A172 (cell line): Measurements from ENCODE around the gene DNAJC11. TPM values are rescaled to one million over a fixed set of nuclear protein-coding genes. Genes with fewer than 3 reads are reported as not detected.
A peak's percentile ranks its signal among the peaks of the same experiment; 100 is the strongest.
"Not testable (repeated sequence)": the region's sequence is repeated elsewhere in the genome, so short reads cannot be mapped to it uniquely, and the experiment has no call there.

Experiments
- DNase-seq: peaks from one replicate; pipeline ENCODE4 v3.0.0-alpha.2; 2015; ENCODE audit warnings: low spot score
- total RNA-seq: library from RNA; depleted of rRNA; stranded (reverse); fragments of >200 nt; shearing (Covaris generic); gene quantifications from 2 replicates; pipeline ENCODE4 v1.2.3, GENCODE V29; 2014; rRNA removed

DNAJC11 gene
- 29.8 and 44.0 TPM in 2 replicates for total RNA-seq

DNA sequence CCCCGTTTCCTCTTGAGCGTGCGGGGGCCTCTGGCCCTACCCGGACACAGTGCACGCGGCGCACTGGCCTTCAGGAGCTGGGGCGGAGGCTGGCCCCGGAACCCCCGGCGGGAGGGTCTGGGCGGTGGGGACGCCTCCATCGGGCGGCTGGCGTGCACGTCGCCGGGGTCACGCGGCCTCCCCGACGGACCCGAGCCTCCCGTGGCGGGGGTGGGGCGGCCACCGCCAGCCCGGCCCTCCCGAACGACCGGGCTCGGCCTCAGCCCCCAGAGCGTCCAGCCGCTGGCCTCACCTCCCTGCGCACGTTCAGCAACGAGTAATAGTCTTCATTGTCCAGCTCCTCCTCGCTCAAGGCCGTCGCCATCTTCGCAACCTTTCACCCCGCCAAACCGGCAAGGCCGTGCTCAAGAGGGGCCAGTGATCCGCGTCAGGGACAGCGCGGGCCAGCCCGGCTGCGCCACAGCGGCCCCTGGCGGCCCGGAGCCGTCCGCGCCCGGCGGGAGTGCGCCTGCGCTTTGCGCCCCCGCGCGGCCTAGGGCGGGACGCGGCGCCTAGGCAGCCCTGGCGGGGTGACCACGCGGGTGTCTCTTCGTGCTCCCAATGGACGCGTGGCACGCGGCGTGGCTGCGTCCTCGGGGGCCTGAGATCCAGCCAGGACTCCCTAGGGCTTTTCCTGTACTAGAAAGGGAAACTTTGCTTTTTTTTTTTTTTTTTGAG lies at the start of gene DNAJC11:
DNAJC11 (minus strand) TSS at position 380 of the 717 bp plus-strand sequence; CDS start at position 364, 16 bp downstream.
- peak; percentile 49 for DNase-seq

- DNase-seq: no peak
Measured at GRCh38 chr1:6750490-6750889, 48.9 kb upstream of the DNAJC11 start.

DNA sequence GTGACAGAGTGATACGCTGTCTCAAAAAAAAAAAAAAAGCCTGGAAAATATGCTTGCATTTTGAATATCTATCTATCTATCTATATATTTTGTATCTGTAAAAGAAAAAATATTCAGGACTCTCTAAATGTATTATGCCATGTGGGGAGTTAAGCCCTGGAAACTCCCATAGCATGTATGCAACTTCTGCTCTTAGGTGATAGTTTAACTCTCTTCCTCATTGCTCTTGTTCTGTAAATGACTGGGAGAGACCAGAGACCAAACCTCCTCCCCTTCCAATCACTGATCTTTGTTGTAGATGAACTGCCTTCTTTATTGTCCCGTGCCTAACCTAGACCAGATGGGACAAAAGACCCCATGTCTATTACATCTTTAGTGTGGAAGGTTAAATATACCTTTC lies 46.1 kb upstream of the DNAJC11 start:
- DNase-seq: no peak

GRCh38 chr1:6745073-6745472 lies 43.5 kb upstream of the DNAJC11 start:
- DNase-seq: no peak

GRCh38 chr1:6743189-6744101 lies 41.8 kb upstream of the DNAJC11 start:
- peak; percentile 70 for DNase-seq

GRCh38 chr1:6742676-6743188 lies 41.1 kb upstream of the DNAJC11 start:
- DNase-seq: not testable (repeated sequence)

DNA sequence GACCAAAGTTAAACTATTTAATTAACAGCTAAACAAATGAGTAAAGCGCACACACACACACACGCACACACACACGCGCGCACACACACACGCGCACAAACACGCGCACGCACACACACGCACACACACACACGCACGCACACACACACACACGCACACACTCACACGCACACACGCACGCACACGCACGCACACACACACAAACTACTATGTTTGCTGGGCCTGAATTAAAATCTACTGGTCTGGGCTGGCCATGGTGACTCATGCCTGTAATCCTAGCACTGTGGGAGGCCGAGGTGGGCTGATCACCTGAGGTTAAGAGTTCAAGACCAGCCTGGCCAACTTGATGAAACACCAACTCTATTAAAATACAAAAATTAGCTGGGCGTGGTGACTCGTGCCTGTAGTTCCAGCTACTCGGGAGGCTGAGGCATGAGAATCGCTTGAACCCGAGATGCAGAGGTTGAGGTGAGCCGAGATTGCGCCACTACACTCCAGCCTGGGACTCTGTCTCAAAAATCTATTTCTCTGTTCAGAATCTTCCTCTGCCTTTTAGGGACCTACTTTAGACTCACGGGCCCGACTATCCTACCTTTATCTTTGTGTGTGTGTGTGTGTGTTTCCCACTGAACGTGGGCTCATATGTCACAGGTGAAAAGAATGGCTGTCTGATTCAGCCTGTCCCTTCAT lies 37.5 kb upstream of the DNAJC11 start:
- no peak for DNase-seq

GRCh38 chr1:6732942-6733341 lies 31.3 kb upstream of the DNAJC11 start:
- DNase-seq: no peak

- no peak for DNase-seq
Measured at GRCh38 chr1:6731905-6732304, 30.3 kb upstream of the DNAJC11 start.

- DNase-seq: no peak
Measured at GRCh38 chr1:6730880-6731279, 29.3 kb upstream of the DNAJC11 start.

GRCh38 chr1:6730473-6730872 lies 28.9 kb upstream of the DNAJC11 start:
- no peak for DNase-seq

GRCh38 chr1:6727535-6727934 lies 25.9 kb upstream of the DNAJC11 start:
- peak; percentile 9 for DNase-seq

DNA sequence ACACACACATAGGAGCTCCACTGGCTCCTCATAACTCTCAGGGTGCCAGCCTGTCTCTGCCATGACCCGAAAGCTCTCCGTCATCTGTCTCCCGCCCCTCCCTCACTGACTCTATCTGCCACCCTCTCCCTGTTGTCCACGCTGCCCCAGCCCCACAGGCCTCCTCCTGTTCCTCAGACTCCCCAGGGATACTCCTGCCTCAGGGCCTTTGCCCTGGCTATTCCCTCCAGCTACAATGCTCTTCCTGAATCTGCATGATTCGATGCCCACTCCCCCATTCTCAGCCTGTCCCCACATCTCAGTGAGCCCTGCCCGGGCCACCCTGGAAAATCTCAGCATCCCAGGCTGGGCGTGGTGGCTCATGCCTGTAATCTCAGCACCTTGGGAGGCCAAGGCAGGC lies 24.6 kb upstream of the DNAJC11 start:
- no peak for DNase-seq

DNA sequence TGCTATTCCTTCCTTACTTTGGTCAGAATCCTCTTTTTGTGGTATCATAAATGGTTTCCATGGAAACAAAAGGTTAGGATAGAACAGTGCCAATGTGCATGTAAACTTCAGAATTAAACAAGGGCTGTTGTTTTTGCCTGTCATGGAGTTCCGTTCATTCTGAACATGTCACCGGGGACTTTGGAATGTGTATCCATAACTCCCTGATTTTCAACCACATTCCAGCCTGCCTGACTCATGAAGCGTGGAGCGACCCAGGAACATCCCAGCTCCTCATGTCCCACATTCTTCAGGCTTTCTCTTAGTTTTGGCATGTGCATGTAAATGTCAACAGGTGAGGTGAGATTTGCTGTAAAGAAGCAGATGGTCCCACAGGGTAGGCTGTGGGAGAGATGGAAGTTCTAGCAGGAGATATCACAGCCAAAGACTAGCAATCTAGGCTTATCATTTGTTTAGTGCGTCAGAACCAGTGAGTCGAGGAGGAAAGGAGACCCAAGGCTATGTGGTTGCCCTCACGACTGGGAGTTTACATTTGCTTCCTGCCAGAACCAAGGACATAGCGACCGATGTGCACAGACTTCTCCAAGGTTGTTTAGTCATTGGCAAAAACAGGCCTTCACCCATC lies 23.0 kb upstream of the DNAJC11 start:
- DNase-seq: peak; percentile 66

DNA sequence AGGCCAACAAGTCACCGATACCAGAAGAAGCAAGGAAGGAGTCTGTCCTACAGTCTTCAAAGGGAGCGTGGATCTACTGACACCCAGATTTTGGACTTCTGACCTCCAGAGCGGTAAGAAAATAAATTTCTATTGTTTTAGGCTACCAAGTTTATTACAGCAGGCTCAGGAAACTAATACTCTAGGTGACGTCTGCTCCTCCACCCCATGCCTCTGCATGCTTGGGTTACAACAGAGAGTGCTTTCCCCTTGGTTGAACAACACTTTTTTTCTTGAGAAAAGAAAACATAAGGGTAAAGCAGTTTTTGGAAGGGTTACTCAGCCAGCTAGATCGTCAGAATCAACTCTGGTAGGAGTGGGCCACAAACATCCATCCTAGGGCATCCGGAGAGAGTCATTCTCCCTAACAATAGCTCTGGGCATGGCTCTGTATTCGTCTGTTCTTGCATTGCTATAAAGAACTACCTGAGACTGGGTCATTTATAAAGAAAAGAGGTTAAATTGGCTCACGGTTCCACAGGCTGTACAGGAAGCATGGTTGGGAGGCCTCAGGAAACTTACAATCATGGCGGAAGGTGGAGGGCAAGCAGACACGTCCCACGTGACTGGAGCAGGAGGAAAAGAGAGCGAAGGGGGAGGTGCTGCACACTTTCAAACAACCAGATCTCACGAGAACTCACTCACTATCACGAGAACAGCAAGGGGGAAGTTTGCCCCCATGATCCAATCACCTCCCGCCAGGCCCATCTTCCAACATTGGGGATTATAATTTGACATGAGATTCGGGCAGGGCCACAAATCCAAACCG lies 22.2 kb upstream of the DNAJC11 start:
- DNase-seq: no peak

DNA sequence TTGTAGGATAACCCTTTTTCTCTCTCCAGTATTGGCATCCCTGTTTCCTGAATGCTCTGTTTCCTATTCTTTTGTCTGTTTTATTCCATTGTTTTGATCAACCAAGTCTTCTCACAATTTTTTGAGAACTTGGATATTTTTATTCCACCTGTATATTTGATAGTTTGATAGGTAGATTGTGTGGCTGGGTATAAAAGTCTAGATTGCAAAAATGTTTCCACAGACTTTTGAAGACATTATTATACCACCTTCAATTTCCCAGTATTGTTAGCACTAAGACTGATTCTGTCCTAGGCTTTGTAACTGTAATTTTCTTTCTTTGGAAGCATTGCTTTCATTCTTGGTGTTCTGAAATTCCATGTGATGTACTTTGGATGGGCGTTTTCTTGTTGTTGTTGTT lies 9.6 kb upstream of the DNAJC11 start:
- no peak for DNase-seq

GRCh38 chr1:6704746-6705145 lies 3.1 kb upstream of the DNAJC11 start:
- DNase-seq: no peak

DNA sequence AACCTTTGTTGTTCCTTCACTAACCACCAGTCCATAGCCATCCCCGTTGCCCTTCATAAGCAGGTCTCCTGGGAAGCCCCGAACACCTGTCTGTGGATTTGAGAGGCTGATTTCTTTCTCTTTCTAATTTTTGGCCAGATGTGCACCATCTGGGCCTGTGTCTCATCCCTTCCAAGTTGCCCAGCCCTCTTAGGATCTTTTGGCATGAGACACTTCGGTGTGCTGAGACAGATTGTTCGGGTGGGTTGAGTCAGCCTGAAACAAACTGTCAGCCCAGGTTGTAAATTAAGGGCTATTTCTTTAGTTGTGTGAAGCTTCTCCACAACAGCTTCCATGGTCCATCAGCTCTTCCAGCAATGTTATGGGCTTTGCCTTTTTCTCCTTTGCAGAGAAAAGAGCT lies 1.4 kb upstream of the DNAJC11 start:
- DNase-seq: no peak

DNA sequence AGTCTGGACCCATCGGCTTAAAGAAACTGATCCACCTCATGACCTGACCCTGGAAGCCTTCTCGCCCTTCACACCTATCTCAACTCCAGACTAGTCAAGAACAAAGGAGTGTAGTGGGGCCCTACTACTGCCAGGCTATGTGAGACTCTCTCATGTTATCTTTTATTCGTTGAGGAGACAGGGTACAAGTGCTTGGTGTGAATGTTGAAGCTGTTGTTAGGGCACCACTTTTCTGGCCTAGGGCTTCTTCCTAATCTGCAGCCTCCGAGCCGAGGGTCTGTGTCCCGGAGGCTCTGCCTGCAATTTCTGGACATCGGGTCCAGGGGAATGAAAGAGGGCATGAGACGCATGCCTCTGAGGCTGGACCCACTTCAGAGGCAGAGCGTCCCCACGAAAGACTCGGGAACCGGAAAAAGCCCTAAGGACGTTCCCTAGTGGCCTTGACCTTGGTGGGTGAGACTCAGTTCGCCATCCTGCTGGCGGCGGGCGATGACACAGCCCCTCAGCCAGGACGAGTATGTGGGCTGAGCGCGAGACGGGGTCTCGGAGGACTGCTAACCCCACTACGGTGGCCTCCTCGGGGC lies 671 bp downstream of the DNAJC11 start:
- no peak for DNase-seq

GRCh38 chr1:6699915-6700314 lies 1.7 kb downstream of the DNAJC11 start:
- DNase-seq: not testable (repeated sequence)
